Upper lobe of left lung (tissue), 4 donors: Measurements from ENCODE around the gene ABR.

ENCODE experiments used
- EP300 ChIP-seq, 4 donors: sonication (generic); formaldehyde crosslinking; IDR thresholded peaks; one replicate each; pipeline ENCODE4 v1.5.1; 2017; ENCODE audit warnings: antibody characterized with exemption in 4 of 4, control low read depth in 2 of 4
- POLR2A ChIP-seq, 4 donors: fragments of 450-650 bp; IDR thresholded peaks; one replicate each; pipeline ENCODE4 v1.5.1; 2016 to 2017; ENCODE audit warnings: antibody characterized with exemption in 4 of 4, mild to moderate bottlenecking in 2 of 4
- POLR2AphosphoS5 ChIP-seq, 2 donors: sonication (generic); formaldehyde crosslinking; IDR thresholded peaks; one replicate each; pipeline ENCODE4 v1.5.1; 2017; ENCODE audit warnings: antibody characterized with exemption in 2 of 2
- TF ChIP-seq, protein P1 (sequence below), 6 experiments: fragments of 450-650 bp in 4 of 6; fragments of 200-600 bp in 2 of 6; sonication (generic) in 2 of 6; IDR thresholded peaks; one replicate each; pipeline ENCODE4 v1.5.1; 2016 to 2019; ENCODE audit warnings: antibody characterized with exemption in 6 of 6

DNA sequence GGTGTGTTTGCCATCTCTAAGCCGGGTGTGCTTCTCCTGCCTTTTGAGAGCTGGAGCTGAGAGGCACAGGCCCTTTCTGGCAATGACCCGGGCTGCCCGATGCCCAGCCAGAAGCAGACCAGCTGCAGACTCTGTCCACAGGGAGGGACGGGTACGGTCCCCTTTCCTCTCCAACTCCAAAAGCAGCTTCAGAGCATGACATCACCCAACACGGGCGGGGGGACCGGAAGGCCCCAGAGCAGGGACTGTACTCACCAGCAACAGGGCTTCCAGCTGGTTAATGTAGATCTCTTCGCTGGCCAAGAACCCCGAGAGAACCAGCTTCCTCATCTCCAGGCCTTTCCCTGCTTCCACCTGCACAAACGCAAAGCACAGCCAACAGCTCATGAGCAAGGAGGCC, 79.4 kb downstream of the ABR start:
- TF ChIP-seq, protein P1, sequence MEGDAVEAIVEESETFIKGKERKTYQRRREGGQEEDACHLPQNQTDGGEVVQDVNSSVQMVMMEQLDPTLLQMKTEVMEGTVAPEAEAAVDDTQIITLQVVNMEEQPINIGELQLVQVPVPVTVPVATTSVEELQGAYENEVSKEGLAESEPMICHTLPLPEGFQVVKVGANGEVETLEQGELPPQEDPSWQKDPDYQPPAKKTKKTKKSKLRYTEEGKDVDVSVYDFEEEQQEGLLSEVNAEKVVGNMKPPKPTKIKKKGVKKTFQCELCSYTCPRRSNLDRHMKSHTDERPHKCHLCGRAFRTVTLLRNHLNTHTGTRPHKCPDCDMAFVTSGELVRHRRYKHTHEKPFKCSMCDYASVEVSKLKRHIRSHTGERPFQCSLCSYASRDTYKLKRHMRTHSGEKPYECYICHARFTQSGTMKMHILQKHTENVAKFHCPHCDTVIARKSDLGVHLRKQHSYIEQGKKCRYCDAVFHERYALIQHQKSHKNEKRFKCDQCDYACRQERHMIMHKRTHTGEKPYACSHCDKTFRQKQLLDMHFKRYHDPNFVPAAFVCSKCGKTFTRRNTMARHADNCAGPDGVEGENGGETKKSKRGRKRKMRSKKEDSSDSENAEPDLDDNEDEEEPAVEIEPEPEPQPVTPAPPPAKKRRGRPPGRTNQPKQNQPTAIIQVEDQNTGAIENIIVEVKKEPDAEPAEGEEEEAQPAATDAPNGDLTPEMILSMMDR (IDR thresholded peaks at IDR 0.05), result no peak
- TF ChIP-seq POLR2A (IDR thresholded peaks at IDR 0.05), result no peak
- TF ChIP-seq POLR2AphosphoS5 (IDR thresholded peaks at IDR 0.05), result no peak
- no peak for TF ChIP-seq EP300 (IDR thresholded peaks at IDR 0.05)
